Measurements from ENCODE around the gene NUDT5. TPM values are rescaled to one million over a fixed set of nuclear protein-coding genes. Genes with fewer than 3 reads are reported as not detected.

Gene NUDT5
- polyA plus RNA-seq, 1 donor from 2014 or later = 44.2 TPM

- Histone ChIP-seq H4K20me1 (ENCODE audit: insufficient read depth) (no peaks in the 10 kb centered on the region), H3K27ac (ENCODE audit: low read length) (no peak overlapping the region), H3K27me3 (ENCODE audit: insufficient read depth, low read depth, low read length) (no peaks in the 10 kb centered on the region), H3K4me3 (ENCODE audit: low read length) (no peak overlapping the region), H3F3A (ENCODE audit: insufficient read depth, low read length, poor library complexity, severe bottlenecking) (no peaks in the 10 kb centered on the region), H2AFZ (ENCODE audit: low read depth, low read length) (no peak overlapping the region), H3K9ac (ENCODE audit: low read length) (no peak overlapping the region), H3K9me2 (ENCODE audit: insufficient read depth, low read length) (no peaks in the 10 kb centered on the region), H3K36me3 (ENCODE audit: insufficient read depth, low read length) (peaks cover 5% of the 10 kb centered on the region), H3K79me2 (replicated peaks; ENCODE audit: insufficient read depth, low read length) (no peaks in the 10 kb centered on the region), H3K4me2 (ENCODE audit: low read length) (no peak overlapping the region), H3K9me3 (ENCODE audit: low read length) (no peaks in the 10 kb centered on the region)
- TF ChIP-seq, protein P1, sequence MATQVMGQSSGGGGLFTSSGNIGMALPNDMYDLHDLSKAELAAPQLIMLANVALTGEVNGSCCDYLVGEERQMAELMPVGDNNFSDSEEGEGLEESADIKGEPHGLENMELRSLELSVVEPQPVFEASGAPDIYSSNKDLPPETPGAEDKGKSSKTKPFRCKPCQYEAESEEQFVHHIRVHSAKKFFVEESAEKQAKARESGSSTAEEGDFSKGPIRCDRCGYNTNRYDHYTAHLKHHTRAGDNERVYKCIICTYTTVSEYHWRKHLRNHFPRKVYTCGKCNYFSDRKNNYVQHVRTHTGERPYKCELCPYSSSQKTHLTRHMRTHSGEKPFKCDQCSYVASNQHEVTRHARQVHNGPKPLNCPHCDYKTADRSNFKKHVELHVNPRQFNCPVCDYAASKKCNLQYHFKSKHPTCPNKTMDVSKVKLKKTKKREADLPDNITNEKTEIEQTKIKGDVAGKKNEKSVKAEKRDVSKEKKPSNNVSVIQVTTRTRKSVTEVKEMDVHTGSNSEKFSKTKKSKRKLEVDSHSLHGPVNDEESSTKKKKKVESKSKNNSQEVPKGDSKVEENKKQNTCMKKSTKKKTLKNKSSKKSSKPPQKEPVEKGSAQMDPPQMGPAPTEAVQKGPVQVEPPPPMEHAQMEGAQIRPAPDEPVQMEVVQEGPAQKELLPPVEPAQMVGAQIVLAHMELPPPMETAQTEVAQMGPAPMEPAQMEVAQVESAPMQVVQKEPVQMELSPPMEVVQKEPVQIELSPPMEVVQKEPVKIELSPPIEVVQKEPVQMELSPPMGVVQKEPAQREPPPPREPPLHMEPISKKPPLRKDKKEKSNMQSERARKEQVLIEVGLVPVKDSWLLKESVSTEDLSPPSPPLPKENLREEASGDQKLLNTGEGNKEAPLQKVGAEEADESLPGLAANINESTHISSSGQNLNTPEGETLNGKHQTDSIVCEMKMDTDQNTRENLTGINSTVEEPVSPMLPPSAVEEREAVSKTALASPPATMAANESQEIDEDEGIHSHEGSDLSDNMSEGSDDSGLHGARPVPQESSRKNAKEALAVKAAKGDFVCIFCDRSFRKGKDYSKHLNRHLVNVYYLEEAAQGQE (IDR thresholded peaks at IDR 0.05; ENCODE audit: borderline replicate concordance) = no peak
- TF ChIP-seq TAF1 (IDR thresholded peaks at IDR 0.05; ENCODE audit: low read depth) (no peak), CTCF (IDR thresholded peaks at IDR 0.05; ENCODE audit: poor library complexity, severe bottlenecking) (peak; percentile 74), MXI1 (conservative IDR thresholded peaks at IDR 0.05; ENCODE audit: poor library complexity, severe bottlenecking) (no peak), RAD21 (conservative IDR thresholded peaks at IDR 0.05) (peak; percentile 75), EP300 (conservative IDR thresholded peaks at IDR 0.05; ENCODE audit: poor library complexity, severe bottlenecking) (no peak), POLR2AphosphoS5 (IDR thresholded peaks at IDR 0.05) (no peak), SMC3 (conservative IDR thresholded peaks at IDR 0.05; ENCODE audit: poor library complexity) (peak; percentile 74), EZH2 (IDR thresholded peaks at IDR 0.05; ENCODE audit: borderline replicate concordance, insufficient read depth, low read length, poor library complexity, severe bottlenecking) (no peak)
These were observed 19.1 kb upstream of the NUDT5 start for GRCh38 chr10:12214763-12215218.

DNA sequence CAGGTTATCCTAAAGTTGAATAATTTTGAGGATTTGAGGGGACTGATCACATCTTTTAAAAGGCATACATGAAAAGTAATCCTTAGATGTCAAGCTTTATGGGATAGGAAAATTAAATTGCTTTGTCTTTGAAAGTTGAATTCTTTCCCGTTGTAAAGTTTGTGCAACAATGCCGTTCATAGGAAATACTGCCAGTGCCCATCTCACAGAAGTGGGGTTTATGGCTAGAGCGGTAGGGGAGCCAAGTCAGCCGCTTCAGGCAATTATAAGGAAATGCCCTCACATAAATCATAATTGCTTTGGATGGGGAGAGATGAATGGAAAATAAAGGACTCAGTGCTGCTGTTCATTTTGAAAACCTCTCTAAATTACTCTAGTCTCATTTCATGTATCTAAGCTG, 18.4 kb upstream of the NUDT5 start:
- no peaks in the 10 kb centered on the region for H3F3A ChIP-seq (ENCODE audit: insufficient read depth, low read length, poor library complexity, severe bottlenecking)
- H3K9me2 ChIP-seq (ENCODE audit: insufficient read depth, low read length) = no peaks in the 10 kb centered on the region
- H3K9me3 ChIP-seq (ENCODE audit: low read length) = no peaks in the 10 kb centered on the region
- no peak overlapping the region for H3K27ac ChIP-seq (ENCODE audit: low read length)
- H3K36me3 ChIP-seq (ENCODE audit: insufficient read depth, low read length) = peaks cover 5% of the 10 kb centered on the region
- H3K4me2 ChIP-seq (ENCODE audit: low read length) = no peak overlapping the region
- TF ChIP-seq, protein P1 (IDR thresholded peaks at IDR 0.05; ENCODE audit: borderline replicate concordance) = no peak
- TF ChIP-seq EZH2 (IDR thresholded peaks at IDR 0.05; ENCODE audit: borderline replicate concordance, insufficient read depth, low read length, poor library complexity, severe bottlenecking) (no peak), SMC3 (conservative IDR thresholded peaks at IDR 0.05; ENCODE audit: poor library complexity) (no peak), CTCF (IDR thresholded peaks at IDR 0.05; ENCODE audit: poor library complexity, severe bottlenecking) (no peak), EP300 (conservative IDR thresholded peaks at IDR 0.05; ENCODE audit: poor library complexity, severe bottlenecking) (no peak), RAD21 (conservative IDR thresholded peaks at IDR 0.05) (no peak), POLR2AphosphoS5 (IDR thresholded peaks at IDR 0.05) (no peak), TAF1 (IDR thresholded peaks at IDR 0.05; ENCODE audit: low read depth) (no peak), MXI1 (conservative IDR thresholded peaks at IDR 0.05; ENCODE audit: poor library complexity, severe bottlenecking) (no peak)
- no peak overlapping the region for H2AFZ ChIP-seq (ENCODE audit: low read depth, low read length)
- H3K9ac ChIP-seq (ENCODE audit: low read length) = no peak overlapping the region
- H3K79me2 ChIP-seq (replicated peaks; ENCODE audit: insufficient read depth, low read length) = no peaks in the 10 kb centered on the region
- H3K27me3 ChIP-seq (ENCODE audit: insufficient read depth, low read depth, low read length) = no peaks in the 10 kb centered on the region
- H4K20me1 ChIP-seq (ENCODE audit: insufficient read depth) = no peaks in the 10 kb centered on the region
- no peak overlapping the region for H3K4me3 ChIP-seq (ENCODE audit: low read length)
